HG03565 (cell line): Measurements from ENCODE around the gene UBE2H.

Source experiments
- ATAC-seq: cut with Tn5 transposase; IDR thresholded peaks from one replicate; pipeline ENCODE4 v1.9.1; 2021; ENCODE audit warnings: mild to moderate bottlenecking, moderate library complexity; ENCODE audit not compliant: unreplicated experiment

UBE2H gene

DNA sequence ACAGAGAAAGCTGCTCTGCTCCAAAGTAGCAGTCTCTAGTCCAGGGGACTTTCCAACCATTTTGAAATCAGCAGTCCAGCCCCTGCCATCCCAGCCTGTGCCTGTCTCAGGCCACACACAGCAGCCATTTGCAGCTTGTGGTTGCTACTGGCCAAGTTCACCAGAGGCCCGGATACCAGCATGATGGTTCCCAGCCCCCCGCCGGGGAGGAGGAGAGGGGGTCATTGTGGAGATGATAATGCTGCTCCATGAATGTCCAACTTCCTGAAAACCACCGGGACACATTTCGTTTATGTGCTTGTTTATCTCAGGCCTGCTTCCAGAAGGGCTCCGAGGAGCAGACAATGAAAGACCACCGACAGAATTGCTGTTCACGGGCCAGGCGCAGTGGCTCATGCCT is 160.0 kb downstream of the UBE2H start:
- ATAC-seq = no peak

DNA sequence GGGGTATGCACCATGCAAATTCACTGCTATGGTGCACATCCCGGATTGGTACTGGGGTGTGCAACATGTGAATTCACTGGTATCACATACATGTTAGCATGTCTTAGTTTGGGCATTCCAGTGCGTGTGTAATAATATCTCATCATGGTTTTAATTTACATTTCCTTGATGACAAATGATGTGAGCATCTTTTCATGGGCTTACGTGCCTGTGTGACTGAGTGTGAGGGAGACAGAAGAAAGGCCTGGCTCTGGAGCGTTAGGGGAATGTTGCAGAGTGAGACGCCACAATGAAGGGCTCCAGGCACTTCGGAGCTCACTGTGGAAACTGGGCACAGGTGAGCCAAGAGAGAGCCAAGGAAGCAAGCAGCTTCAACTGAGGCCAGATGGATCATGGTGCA is 162.6 kb downstream of the UBE2H start:
- no peak for ATAC-seq

DNA sequence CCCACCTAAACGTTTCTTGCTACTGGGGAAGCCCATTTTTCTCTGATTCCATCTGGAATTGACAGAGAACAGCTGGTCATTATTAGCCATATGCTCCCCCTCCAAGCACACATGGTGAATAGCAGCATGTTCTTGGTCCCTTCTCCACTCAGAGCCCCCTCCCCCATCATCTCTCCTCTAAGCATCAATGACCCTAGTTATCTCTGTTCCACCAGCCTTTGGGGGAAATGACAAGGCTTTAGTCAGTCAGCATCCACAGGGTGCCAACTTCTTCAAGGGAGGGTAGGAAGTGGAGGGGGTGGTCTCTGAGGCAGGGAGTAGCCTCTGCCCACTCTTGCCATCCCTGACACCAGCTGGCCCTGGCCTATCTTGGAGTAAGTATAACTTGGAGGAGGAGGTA is 163.1 kb downstream of the UBE2H start:
- ATAC-seq = no peak

DNA sequence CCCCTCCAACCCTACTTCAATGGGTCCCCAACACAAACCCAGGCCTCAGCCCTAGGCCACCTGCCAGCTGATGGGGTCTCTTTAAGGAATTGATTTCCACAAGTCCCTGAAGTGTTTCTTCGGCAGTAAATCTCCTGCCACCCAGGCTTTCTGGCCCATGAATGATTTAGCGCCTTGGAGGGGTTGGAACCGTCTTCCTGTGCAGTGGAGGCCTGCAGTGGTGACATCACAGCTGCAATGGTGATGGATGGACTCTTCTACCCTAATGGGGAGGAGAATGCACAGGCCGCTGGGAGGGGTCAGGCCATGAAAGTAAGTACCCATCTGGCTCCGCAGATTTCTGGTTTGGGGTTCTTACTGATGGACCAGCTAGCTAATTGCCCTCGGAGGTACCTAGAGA is 163.8 kb downstream of the UBE2H start:
- no peak for ATAC-seq

DNA sequence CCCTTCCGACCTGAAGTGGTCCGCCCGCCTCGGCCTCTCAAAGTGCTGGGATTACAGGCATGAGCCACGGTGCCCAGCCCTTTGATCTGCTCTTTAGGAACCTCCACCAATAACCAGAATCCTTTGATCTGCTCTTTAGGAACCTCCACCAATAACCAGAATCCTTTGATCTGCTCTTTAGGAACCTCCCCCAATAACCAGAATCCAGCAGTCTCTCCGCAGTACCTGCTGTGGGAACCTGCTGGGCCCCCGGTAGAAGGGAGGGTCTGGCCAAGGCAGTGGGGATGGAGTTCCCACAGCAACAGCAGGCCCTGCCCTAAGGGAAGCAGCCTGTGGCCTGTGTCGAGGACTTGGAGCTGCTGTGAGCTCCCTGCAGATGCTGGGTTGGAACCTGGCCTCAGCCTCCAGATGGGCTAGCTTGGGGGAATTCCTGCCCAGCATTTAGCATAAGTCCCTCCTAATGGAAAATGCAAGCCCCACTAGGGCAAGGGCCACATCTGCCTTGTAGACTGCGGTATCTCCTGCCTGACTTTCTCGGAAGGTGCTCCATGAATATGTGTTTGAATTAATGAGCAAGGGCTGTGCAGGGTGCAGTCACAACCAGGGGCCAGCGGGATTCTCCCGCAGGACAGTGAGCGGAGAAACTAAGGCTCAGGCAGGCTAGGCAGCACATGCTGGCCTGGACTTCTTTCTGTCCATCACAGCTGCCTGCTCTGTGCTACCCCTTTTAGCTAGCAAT is 165.8 kb downstream of the UBE2H start:
- ATAC-seq = no peak

DNA sequence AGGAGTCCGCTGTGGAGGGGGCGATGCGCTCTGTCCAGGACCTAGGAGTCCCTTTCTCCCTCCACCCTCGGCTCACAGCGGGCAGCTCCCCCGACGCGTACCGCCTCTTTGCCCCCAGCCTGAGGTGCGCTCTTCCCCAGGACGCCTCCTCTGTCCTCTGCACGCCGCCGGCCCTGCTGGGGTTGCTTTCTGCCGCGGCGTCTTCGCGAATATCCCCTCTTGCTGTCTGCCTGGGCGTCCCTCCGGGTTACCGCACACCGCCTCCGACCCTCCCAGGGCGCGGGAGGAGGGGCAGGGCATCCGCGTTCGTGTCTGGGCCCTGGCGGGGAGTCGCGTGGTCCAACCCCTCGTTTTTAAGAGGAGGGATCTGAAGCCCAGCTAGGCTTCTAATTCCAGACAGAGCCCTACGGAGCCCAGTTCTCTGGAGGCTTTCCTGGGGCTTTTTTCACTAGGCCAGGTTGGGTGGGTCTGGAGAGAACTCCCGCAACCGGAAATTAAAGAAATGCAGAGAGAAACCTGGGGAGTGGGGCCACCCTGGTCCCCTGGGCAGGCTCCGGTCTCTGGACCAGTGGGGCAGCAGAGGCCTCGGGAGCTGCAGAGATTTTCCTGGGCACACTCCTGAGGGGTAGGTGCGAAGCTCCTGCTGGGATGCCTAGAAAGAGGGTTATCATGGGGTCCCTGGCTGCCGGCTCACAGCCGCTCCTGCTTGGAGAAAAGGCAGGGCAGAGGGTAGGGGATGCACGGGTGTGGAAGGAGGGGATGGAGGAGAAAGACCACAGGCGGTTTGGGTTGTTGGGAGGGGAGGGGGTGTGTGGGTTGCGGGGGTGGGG is 166.9 kb downstream of the UBE2H start:
- ATAC-seq = no peak

DNA sequence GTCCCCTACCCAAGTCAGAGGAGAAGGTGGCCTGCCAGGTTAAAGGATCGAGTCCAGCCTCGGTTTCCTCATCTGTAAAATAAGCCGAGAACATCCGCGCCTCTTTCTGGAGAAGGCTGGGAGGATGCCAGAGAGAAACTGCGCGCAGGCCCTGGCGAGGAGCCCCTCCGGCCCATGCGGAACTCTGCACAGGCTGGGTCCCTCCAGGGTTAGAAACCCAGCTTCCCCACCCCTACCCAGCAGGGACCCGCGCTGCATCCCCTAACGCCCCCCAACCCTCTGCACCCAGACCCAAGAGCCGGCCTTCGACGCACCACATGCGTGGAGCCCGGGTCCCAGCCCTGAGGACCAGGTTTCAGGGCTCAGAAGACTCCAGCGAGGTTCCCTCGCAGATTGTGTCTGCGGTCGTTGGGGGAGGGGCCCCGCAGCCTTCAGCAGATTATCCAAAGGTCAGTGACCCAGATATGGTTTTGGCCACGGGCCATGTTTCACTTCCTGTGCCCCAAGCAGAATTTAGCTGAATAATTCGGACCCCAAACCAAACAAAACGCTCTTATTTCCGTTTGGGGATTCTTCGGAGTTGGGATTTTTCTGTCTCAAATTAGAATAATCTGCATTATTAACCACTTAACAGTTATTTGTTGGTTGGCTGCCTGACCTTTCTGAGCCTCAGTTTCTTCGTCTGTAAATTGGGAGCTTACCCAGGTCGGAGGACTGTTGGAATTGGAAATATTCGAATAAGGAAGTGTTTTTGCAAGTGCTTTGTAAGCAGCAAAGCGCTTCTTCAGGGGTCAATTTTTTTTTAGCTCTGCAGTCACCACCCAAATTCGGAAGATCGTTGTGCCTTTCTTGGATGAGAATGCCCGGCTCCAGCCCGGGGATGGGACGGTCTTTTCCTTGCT is 167.7 kb downstream of the UBE2H start:
- no peak for ATAC-seq

DNA sequence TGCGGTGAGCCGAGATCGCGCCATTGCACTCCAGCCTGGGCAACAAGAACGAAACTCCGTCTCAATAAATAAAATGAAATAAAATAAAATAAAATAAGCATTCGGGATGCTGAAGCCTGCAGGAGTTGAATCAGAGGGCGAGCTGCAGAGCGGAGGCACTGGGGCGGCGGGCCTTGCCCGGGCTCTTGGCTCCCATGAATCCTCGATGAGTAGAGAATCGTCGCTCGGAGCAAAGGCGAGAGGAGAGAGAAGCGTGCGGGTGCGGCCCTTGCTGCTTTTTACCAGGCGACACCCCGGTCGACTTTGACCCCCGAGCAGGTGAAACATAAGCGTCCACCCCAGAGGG is 168.3 kb downstream of the UBE2H start:
- ATAC-seq = no peak

DNA sequence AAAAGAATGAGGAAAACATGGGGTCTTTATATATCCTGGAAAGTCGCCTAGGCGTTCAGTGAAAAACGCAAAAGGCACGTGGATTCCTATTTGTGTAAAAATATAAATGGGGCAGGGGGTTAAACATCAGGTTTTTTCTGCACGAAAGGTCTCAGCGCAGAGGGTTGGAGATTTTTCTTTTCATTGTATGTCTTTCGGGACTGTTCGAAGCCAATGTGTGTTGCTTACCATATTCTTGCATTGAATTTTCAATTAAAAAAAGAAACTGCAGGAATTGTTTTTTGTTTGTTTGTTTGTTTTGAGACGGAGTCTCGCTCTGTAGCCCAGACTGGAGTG is 169.2 kb downstream of the UBE2H start:
- ATAC-seq = no peak

DNA sequence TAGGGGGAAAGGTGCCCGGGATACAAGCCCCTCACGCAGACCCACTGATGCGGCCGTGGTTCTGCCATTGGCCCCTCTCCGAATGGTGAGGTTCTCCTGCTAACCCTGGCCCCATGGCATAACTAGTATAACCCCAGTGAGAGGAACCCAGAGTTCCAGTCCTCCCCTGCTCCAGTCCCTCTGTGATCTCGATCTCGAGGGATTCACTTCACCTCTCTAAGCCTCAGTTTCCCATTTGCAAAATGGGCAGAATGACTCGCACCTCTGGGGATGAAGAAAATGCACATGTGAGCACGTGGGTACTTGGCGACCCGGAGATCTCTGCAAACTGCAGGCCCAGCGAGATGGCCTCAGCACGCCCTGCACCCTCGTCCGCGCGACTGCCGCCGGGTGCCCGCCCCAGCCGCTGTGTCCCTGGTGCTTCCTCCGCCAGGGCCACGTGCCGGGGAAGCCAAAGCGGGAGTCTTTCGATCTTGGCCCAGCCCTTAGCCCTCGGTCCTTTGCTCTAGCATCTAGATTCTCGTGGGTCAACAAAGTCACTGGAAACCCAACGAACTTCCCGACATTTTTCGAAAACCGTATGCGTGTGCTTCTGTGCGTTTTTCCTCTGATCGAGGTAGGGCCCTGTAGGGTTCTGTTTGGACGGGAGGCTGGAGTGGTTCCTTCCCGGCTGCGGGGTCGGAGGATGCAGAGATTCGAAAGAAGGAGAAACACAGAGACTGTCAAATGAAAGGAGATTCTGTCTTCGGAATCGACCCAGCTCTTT is 169.8 kb downstream of the UBE2H start:
- no peak for ATAC-seq

DNA sequence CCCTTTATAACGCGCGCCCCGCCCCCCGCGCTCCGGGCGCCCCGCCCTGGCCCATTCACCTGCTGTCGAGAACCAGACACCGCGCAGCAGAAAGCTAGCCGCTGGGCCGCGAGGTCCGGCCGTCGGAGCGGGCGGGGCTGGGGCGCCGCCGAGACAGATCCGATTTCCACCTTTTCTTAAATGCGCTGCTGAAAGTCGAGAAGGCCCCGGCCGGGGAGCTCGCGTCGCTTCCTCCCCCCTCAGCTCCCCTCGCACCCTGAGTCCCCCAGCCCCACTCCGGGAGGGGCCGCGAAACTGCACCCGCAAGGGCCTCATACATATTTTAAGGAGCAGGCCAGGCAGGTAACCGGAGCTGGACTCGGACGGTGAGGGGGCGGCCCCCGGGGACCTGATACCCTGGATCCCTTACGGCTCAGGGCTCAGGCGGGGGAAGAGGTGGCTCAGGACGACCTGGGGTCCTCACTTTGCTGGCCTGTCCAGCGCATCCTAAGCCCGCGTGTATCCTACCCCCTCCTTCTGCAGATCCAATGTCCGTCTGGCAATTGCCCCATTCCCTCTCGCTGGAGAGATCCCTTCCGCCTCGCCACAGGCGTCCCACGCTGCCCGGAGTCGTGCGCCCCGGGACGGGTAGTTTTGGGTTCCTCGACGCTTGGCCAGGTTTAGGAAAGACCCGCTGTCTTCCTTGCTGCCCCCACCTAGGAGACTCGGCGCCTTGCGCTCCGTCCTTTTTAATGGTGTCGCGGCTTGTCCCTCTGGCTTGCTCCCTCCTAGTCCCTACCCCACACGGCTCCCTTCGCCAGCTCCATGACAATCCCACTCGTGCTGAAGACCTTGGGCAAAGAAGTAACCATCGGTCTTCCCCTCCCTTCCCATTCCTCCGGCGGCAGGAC is 170.6 kb downstream of the UBE2H start:
- no peak for ATAC-seq

DNA sequence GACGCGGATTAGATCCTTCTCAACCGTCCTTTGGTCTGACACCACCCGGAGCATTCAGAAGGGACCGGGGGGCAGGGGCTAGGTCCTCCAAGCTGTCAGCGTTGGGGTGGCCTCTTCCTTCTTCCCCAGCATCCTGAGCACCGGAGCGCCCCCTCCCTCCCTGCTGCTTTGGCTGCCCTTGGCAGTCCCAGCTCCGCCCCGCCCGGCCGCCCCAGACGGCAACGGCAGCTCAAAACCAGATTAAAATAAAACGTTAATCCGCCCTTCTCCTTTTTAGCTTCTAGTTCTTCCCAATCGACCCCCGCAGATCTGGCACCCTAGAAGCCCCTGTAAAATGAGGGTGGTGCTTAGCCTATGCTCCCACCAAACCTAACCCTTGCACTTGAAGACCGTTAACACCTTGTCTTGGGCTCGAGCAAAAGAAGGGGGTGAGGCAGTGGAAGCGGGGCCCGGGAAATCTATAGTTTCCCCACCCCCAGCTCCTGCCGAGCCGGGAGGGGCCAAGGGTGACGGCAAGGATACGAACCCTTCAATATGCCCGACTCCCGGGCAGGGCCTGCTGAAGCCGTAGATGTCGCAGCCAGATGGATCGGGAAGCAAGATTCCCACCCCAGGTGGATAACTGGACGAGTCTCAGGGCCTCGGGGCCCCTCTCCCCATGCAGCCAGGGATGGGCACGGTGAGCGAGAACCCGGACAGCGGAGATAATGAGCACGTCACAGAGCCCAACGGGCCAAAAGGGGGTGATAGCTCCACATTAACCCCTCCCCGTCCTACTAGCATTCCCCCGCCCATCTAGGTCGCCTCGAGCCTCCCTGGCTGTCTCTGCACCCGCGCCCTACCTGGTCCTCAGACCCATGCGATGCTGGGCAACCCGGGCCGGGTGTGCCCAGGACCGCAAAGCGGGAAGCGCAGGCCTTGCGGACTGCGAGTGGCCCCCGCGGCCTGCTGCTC is 171.5 kb downstream of the UBE2H start:
- ATAC-seq = no peak
